HepG2 (cell line): Measurements from ENCODE around the gene CYB5D1. TPM values are rescaled to one million over a fixed set of nuclear protein-coding genes. Genes with fewer than 3 reads are reported as not detected.
A peak's percentile ranks its signal among the peaks of the same experiment; 100 is the strongest.

Experiments used
- BRCA1 ChIP-seq: sonication (generic); formaldehyde crosslinking; IDR thresholded peaks from 2 replicates; pipeline ENCODE4 v1.4.0; 2020; ENCODE audit warnings: missing genetic modification reagents
- BRD4 ChIP-seq: sonication (generic); formaldehyde crosslinking; IDR thresholded peaks from 2 replicates; pipeline ENCODE4 v1.4.0; 2020; ENCODE audit warnings: missing genetic modification reagents
- CHD4 ChIP-seq: fragments of 200-600 bp; sonication (generic); IDR thresholded peaks from 2 replicates; pipeline ENCODE4 v1.7.0; 2017; ENCODE audit warnings: mild to moderate bottlenecking, low read length, borderline replicate concordance
- FOXP1 ChIP-seq, 2 experiments: fragments of 450-650 bp in 1 of 2; IDR thresholded peaks; 2 replicates each; pipeline ENCODE4 v1.6.1; 2017 to 2018; ENCODE audit warnings: antibody characterized with exemption in 1 of 2
- GTF3A ChIP-seq: sonication (generic); formaldehyde crosslinking; conservative IDR thresholded peaks from 2 replicates; pipeline ENCODE4 v1.4.0; 2020; ENCODE audit warnings: mild to moderate bottlenecking, missing genetic modification reagents
- PBX2 ChIP-seq: IDR thresholded peaks from 2 replicates; pipeline ENCODE4 v1.6.1; 2016; ENCODE audit warnings: control low read depth
- POLR2AphosphoS5 ChIP-seq: IDR thresholded peaks from 2 replicates; pipeline ENCODE4 v1.6.1; 2012; ENCODE audit warnings: low read depth, low read length
- RFX3 ChIP-seq: IDR thresholded peaks from 2 replicates; pipeline ENCODE4 v1.6.1; 2016; ENCODE audit warnings: missing biosample characterization, missing genetic modification reagents
- SIN3B ChIP-seq: fragments of 150-350 bp; IDR thresholded peaks from 2 replicates; pipeline ENCODE4 v1.6.1; 2014; ENCODE audit warnings: low read length
- ZBTB1 ChIP-seq: sonication (generic); formaldehyde crosslinking; IDR thresholded peaks from 2 replicates; pipeline ENCODE4 v1.4.0; 2020; ENCODE audit warnings: missing genetic modification reagents, borderline replicate concordance
- ZBTB39 ChIP-seq: sonication (generic); formaldehyde crosslinking; IDR thresholded peaks from 2 replicates; pipeline ENCODE4 v1.5.0; 2020; ENCODE audit warnings: missing genetic modification reagents
- ZFP36L1 ChIP-seq: sonication (generic); formaldehyde crosslinking; IDR thresholded peaks from 2 replicates; pipeline ENCODE4 v1.8.0; 2022; ENCODE audit warnings: mild to moderate bottlenecking, missing genetic modification reagents, moderate library complexity
- ZFP91 ChIP-seq: sonication (generic); formaldehyde crosslinking; IDR thresholded peaks from 2 replicates; pipeline ENCODE4 v1.9.0; 2022; ENCODE audit warnings: missing genetic modification reagents, mild to moderate bottlenecking, borderline replicate concordance
- ZMAT5 ChIP-seq: sonication (generic); formaldehyde crosslinking; IDR thresholded peaks from 2 replicates; pipeline ENCODE4 v1.5.0; 2020; ENCODE audit warnings: mild to moderate bottlenecking, low read depth, missing genetic modification reagents, borderline replicate concordance
- ZMYM2 ChIP-seq: sonication (generic); formaldehyde crosslinking; IDR thresholded peaks from 2 replicates; pipeline ENCODE4 v1.8.0; 2022; ENCODE audit warnings: mild to moderate bottlenecking, missing genetic modification reagents
- ZNF281 ChIP-seq: sonication (generic); formaldehyde crosslinking; IDR thresholded peaks from 2 replicates; pipeline ENCODE4 v1.4.0; 2020; ENCODE audit warnings: missing genetic modification reagents, borderline replicate concordance
- ZNF350 ChIP-seq: sonication (generic); formaldehyde crosslinking; IDR thresholded peaks from 2 replicates; pipeline ENCODE4 v1.4.0; 2020; ENCODE audit warnings: mild to moderate bottlenecking, low read depth, missing genetic modification reagents, borderline replicate concordance
- ZNF503 ChIP-seq: sonication (generic); formaldehyde crosslinking; IDR thresholded peaks from 2 replicates; pipeline ENCODE4 v1.4.0; 2020; ENCODE audit warnings: missing genetic modification reagents
- polyA plus RNA-seq, 8 experiments: library from polyadenylated mRNA; depleted of rRNA in 3 of 8; stranded (reverse) in 7 of 8; unstranded in 1 of 8; fragments of >200 nt; fragmentation: Illumina TruSeq in 4 of 8; extraction: Trizol in 4 of 8; gene quantifications; 2 replicates each; pipeline versions ENCODE4 v1.2.1 to v1.2.3, GENCODE V29; 2011 to 2016; ENCODE audit warnings: low read depth in 4 of 8, missing spikeins in 1 of 8, mixed read lengths in 1 of 8; ENCODE audit not compliant: insufficient read depth in 1 of 8
- total RNA-seq, 5 experiments: library from RNA; depleted of rRNA; stranded (reverse); fragments of >200 nt; fragmentation: Illumina TruSeq; extraction: Trizol; gene quantifications; 2 replicates each; pipeline ENCODE4 v1.2.3, GENCODE V29; 2016; ENCODE audit warnings: low read depth in 1 of 5

CYB5D1 gene
- total and polyA plus RNA-seq, 2 of the 13 experiments (the other 11 are each of a cell fraction or from before 2014, with no cell fraction given), result 8.9 to 17.0 TPM

- TF ChIP-seq ZNF503, result 0 out of 2 replicates have a peak, but pooled peaks have one; percentile 39
- peak; percentile 88; the same call in 1 of the 2 replicates for TF ChIP-seq ZNF281 (CRISPR knock-in tag)
- TF ChIP-seq ZMYM2, result 0 out of 2 replicates have a peak, but pooled peaks have one; percentile 19
- TF ChIP-seq ZFP91, result peak; percentile 67; the same call in 1 of the 2 replicates
- no peak for TF ChIP-seq PBX2
- TF ChIP-seq SIN3B, result no peak
- no peak for TF ChIP-seq ZFP36L1
- no peak for TF ChIP-seq ZBTB1 (CRISPR knock-in tag)
- TF ChIP-seq FOXP1 (IDR thresholded peaks at IDR 0.05), result no peak
- TF ChIP-seq FOXP1 (CRISPR knock-in tag; IDR thresholded peaks at IDR 0.05), result no peak
- no peak for TF ChIP-seq GTF3A
- TF ChIP-seq CHD4, result no peak
- peak; percentile 73 for TF ChIP-seq RFX3 (CRISPR knock-in tag)
- no peak for TF ChIP-seq ZBTB39 (CRISPR knock-in tag)
- TF ChIP-seq ZMAT5, result no peak
- TF ChIP-seq BRCA1 (CRISPR knock-in tag), result no peak; the same call in 1 of the 2 replicates
- no peak for TF ChIP-seq BRD4 (CRISPR knock-in tag)
- 0 out of 2 replicates have a peak, but pooled peaks have one; percentile 14 for TF ChIP-seq POLR2AphosphoS5
- TF ChIP-seq ZNF350 (CRISPR knock-in tag), result no peak; the same call in 1 of the 2 replicates
Measured at GRCh38 chr17:7856811-7857712, 741 bp upstream of the CYB5D1 start, which contains the start of gene NAA38 (continued).
